HG03565 (cell line): ENCODE data around the gene PTH2.
A peak's percentile ranks its signal among the peaks of the same experiment; 100 is the strongest.
"Not testable (repeated sequence)": the region's sequence is repeated elsewhere in the genome, so short reads cannot be mapped to it uniquely, and the experiment has no call there.

Experiments used
- ATAC-seq: cut with Tn5 transposase; IDR thresholded peaks from one replicate; pipeline ENCODE4 v1.9.1; 2021; ENCODE audit warnings: mild to moderate bottlenecking, moderate library complexity; ENCODE audit not compliant: unreplicated experiment

The PTH2 gene, protein sequence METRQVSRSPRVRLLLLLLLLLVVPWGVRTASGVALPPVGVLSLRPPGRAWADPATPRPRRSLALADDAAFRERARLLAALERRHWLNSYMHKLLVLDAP

DNA sequence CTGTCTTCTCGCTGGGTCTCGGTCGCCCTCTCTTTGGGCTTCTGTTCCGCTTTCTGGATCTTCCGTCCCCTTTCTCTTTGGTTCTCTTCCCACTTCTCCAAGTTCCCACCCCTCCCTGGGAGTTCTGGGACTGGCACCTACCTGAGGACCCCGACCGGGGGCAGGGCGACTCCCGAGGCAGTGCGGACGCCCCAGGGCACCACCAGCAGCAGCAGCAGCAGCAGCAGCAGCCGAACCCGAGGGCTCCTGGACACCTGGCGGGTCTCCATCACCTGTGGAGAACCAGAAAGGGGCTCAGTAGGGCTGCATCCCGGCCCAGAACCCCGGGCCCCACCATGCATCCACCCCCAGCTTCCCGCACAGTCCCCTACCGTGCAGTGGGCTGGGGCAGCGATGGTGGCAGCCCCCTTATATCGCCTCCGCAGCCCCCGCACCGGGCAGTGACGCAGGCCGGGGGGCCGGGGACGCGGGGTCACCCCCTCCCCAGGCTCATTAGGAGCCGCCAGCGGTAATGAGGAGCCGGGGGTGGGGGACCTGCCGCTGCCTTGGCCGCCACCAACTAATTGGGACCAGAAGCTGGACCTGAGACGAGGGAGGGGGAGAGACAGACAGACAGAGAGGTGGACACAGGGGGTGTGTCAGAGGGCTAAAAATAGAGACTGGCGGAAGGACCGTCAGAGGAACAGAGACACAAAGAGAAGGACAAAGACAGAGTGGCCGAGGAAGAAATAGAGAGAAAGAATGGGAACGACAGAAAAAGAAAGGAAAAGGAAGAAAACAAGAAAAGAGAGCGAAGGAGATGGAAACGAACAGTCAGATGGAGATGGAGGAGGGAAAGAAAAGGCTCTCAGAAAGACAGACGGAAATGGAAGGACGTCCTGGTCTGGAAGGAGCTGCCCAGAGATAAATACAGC, at the start of gene PTH2:
TSS of gene PTH2 (minus strand) at position 371 of the 914 bp plus-strand sequence. CDS start at position 269, 102 bp downstream.
- ATAC-seq: no peak

DNA sequence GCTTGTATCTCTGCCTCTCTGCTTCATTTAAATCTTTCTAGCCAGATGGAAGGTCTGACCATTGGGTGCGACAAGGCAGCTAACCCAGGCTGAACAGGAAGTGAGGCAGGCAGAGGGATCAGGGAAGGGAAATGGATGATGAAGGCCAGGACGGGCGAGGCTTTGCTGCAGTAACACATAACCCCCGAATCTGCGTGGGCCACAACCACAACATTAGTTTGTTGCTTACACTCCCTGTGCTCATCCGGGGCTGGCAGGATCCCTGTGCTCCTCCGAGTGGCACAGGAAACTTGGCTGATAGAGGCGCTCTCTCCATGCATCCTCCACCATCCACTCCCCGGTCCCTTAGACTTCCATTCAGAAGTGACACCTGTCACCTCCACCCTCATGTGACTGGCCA, 49.7 kb upstream of the PTH2 start:
- ATAC-seq: no peak

DNA sequence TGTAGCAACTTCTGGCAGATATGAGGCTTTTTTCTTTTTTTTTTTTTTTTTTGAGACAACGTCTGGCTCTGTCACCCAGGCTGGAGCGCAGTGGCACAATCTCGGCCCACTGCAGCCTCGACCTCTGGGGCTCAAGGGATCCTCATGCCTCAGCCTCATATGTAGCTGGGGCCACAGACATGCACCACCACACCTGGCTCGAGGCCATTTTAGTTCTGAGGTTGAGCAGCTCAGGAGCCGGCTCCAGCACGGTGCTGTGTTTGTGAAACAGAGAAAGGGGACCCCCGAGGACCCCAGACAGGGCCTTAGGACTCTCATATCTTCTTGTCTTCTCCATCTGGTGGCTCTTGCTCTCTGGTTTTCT, 47.4 kb upstream of the PTH2 start:
- ATAC-seq: no peak

DNA sequence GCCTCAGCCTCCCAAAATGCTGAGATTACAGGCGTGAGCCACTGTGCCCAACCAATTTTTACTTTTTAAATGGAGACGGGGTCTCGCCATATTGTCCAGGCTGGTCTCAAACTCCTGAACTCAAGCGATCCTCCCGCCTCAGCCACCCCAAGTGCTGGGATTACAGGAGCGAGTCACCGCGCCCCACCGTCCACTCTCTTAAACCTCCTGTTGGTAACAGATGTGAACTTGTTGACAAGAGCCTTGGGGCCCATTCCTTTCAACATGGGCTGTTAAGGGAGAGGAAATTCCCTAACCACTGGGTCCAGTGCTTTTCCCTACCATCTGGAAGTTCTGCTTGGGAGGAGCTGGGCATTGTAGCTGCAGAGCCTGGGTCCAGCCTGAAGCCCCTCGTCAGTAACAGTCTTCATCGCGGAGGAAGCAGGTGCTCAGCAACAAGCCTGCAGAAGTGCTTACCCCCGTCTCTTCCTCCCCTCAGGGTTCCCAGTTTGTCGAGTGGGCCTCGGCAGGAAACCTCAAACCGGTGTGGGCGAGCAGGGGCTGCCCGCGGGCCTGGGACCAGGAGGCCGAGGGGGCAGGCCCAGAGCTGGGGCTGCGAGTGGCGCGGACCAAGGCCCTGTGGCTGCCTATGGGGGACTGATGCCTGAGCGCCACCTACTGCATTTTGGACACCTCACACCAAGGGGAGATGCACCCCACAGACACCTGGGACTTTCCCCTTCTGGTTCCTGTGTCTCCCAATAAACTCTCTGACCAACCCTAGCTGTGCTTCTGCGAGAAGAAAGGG, 46.8 kb upstream of the PTH2 start:
- peak; percentile 42 for ATAC-seq

DNA sequence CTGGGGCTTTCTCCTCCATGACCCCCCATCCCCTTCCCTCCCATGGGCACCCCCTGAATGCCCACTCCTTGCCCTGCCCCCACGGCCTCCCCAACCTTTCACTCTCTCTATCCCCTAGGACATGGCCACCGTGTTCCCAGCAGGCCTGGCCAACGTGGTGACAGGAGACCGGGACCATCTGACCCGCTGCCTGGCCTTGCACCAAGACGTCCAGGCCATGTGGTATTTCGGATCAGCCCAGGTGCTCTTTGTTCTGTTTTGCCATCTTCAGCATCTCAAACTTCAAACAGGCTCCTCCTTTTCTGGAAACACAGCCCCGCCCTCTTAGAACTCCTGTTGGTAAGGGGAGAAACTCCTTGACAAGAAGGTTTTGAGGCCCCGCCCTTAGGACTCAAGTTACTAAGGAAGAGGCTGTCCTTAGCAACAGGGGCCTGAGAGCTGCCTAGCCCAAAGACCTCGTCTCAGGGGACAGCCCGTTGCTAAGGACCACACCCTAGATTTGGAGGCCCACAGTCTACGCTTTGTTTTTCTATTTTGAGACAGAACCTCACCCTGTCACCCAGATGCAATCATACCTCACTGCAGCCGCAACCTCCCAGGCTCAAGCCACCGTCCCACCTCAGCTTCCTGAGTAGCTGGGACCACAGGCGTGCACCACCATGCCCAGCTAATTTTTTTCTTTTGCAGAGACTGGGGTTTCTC, 45.7 kb upstream of the PTH2 start:
- ATAC-seq: no peak

DNA sequence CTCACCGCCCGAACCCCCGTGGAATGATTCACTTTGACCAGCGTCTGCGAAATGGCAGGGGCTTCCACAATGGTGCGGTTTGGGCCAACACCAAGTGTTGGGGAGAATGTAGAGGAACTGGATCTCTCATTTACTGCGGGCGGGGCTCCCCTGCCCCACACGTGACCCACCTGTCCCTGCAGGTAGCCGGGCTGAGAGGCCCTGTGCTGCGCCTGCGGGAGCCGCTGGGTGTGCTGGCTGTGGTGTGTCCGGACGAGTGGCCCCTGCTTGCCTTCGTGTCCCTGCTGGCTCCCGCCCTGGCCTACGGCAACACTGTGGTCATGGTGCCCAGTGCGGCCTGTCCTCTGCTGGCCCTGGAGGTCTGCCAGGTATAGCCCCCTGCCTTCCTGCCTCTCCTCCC, 45.0 kb upstream of the PTH2 start:
- ATAC-seq: no peak

DNA sequence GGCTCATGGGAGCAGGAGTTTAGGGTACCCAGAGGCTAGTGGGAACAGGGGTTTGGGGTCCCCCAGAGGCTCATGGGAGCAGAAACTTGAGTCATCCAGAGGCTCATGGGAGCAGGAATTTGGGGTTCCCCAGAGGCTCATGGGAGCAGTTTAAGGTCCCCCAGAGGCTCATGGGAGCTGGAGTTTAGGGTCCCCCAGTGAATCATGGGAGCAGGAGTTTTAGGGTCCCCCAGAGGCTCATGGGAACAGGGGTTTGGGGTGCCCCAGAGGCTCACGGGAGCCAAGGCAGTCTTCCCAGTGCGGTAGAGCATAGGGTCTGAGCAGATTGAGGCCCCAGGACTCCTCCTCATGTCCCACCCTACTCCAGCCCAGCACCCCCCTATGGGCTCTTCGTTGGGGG, 42.1 kb upstream of the PTH2 start:
- ATAC-seq: no peak

DNA sequence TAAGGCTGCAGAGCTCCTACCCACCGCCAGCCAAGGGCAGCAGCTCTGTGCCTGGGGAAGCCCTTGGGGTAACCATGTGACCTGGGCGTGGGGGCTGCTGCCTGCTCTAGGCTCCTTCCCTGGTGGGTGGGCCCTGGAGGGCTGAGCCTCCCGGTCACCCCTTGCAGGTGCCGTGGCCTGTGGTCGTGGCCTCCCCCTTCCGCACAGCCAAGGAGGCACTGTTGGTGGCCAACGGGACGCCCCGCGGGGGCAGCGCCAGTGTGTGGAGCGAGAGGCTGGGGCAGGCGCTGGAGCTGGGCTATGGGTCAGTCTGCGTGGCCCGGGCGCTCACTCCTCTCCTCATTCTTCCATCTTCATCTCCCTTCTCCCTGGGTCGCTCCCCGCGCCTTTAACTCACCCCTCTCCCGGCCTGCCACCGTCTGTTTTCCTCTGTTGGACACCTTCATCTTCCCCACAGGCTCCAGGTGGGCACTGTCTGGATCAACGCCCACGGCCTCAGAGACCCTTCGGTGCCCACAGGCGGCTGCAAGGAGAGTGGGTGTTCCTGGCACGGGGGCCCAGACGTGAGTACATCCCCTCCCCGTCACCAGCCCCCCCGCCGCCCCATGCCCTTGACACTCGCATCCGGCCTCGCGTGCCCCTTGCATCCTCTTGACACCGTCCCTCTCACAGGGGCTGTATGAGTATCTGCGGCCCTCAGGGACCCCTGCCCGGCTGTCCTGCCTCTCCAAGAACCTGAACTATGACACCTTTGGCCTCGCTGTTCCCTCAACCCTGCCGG, 40.9 kb upstream of the PTH2 start:
- ATAC-seq: no peak

DNA sequence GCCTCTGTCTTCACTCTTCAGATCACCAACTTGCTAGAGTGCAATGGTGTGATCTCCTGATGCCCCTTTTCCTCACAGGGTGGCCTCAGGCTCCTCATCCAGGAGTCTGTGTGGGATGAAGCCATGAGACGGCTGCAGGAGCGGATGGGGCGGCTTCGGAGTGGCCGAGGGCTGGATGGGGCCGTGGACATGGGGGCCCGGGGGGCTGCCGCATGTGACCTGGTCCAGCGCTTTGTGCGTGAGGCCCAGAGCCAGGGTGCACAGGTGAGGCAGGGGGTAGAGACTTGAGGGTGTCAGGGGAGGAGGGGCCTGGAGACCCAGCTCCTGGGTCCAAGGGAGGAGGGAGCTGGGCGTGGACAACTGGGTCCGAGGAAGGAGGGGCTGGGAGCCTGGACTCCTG, 39.3 kb upstream of the PTH2 start:
- no peak for ATAC-seq

DNA sequence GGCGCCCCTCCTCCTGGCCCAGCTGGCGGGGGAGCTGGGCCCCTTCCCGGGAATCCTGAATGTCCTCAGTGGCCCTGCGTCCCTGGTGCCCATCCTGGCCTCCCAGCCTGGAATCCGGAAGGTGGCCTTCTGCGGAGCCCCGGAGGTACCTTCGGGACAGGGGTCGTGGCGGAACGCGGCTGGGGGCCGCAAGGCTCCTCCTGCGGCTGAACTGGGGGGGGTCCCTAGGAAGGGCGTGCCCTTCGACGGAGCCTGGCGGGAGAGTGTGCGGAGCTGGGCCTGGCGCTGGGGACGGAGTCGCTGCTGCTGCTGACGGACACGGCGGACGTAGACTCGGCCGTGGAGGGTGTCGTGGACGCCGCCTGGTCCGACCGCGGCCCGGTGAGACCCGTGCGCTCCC, 38.4 kb upstream of the PTH2 start:
- ATAC-seq: no peak

DNA sequence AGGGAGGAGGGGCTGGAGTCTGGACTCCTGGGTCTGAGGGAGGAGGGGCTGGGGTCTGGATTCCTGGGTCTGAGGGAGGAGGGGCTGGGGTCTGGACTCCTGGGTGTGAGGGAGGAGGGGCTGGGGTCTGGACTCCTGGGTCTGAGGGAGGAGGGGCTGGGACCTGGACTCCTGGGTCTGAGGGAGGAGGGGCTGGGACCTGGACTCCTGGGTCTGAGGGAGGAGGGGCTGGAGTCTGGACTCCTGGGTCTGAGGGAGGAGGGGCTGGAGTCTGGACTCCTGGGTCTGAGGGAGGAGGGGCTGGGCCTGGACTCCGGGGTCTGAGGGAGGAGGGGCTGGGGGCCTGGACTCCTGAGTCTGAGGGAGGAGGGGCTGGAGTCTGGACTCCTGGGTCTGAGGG, 37.9 kb upstream of the PTH2 start:
- ATAC-seq: not testable (repeated sequence)

DNA sequence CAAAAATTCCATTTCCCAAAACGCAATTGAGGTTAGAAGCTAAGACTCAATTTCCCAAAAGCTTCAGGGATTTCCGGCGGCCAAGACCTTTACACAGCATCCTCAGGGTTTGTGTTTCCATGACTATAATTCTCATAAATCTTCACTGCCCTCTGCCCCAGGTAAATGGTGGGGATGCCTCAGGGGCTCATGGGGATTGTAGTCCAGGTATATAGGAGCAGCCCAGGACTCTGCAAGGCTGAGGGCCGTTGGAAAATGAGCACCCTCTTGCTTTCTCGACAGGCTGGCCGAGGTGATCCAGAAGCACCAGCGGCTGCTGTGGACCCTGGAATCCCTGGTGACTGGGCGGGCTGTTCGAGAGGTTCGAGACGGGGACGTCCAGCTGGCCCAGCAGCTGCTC, 36.1 kb upstream of the PTH2 start:
- ATAC-seq: no peak

DNA sequence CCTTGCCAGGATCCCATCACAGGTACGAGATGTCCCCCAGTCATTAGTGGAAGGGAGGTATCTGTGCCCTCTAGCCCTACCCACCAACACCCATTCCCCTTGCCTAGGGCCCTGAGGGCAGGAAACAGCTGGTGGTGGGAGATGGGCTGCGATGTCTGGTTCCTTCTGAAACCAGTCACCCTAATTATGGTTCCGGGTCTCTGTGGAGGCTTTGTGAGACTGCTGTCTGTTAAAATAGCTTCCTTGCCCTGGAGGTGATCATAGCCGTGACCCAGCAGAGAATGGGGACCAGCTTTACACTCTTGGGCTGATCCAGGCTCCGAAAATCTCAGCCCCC, 35.3 kb upstream of the PTH2 start:
- ATAC-seq: no peak

DNA sequence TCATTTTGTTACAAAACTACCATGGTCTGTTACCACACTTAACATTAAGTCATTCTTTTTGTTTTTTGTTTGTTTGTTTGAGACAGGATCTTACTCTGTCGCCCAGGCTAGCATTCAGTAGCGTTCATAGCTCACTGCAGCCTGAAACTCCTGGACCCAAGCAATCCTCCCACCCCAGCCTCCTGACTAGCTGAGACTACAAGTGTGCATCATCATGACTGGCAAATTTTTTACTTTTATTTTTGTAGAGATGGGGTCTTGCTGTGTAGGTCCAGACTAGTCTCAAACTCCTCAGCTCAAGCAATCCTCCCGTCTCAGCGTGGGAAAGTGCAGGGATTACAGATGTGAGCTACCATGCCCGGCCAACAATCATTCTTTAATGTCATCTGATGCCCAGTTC, 33.1 kb upstream of the PTH2 start:
- no peak for ATAC-seq

DNA sequence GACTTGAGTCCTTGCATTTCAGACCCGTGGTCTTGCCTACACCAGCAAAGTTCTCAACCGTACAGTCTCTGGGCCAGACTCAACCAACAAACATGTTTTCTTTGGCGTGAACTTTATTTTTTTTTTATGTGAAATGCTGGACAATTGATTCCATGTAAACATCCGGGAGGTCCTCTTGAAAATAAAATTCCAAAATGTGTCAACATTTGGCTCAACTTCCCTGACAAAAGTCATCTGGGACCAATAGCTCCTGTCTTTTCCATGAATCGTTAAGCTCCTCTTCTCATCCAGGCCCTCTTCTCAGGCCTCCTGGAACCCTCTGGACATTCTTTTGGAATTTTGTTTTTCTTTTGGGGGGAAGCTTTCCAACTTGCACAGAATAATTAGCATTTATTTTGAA, 32.5 kb upstream of the PTH2 start:
- no peak for ATAC-seq

DNA sequence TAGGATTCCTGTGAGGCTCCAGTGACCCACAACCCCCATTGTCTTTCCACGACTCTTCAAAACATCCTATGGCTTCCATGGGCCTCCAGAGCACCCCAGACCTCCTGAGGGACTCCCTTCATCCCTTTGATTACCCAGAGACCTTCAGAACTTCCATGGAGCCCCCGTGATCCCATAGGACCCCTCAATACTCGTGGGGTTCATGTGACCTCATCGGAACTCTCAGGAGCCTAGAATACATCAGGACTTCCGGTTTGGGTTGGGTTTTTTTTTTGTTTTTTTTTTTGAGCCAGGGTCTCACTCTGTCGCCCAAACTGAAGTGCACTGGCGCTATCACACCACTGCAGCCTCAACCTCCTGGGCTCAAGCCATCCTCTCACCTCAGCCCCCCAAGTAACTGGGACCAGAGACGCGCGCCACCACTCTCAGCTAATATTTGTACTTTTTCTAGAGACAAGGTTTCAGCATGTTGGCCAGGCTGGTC, 30.6 kb upstream of the PTH2 start:
- no peak for ATAC-seq

DNA sequence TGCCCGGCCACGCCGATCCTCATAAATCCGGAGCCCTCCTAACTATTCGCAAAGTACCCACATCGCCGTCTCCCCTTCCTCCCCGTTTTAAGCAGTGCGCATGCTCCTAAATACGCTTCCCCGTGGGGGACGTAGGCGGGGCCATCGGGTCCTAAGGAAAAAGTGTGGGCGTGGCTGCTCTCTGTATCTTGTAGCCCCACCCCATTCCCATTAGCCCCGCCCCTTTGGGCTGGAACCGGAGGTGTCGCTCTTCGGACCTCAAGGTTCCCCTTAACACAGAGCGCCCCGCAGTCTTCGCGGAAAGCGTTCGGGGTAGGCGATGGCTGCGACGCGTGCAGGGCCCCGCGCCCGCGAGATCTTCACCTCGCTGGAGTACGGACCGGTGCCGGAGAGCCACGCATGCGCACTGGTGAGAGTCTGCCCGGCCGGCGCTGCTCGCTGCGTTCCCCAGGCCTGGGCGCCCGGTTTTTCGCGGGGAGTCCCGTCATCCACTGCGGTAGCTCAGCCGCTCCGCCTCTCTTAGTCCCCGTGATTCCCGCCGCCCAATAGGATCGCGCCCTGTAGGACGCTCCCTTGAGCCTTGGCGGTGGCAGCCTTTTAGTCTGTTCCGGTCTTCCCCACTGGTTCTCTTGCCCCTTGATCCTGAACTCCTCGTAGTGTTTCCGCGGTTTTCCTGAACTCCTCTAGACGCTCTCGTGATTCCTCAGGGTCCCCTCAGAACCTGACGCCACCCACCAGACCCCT, 29.9 kb upstream of the PTH2 start, which contains the start of gene ALDH16A1:
TSS of gene ALDH16A1 (plus strand) at position 213 of the 744 bp plus-strand sequence. CDS start at position 320, 107 bp downstream.
- ATAC-seq: peak; percentile 68

DNA sequence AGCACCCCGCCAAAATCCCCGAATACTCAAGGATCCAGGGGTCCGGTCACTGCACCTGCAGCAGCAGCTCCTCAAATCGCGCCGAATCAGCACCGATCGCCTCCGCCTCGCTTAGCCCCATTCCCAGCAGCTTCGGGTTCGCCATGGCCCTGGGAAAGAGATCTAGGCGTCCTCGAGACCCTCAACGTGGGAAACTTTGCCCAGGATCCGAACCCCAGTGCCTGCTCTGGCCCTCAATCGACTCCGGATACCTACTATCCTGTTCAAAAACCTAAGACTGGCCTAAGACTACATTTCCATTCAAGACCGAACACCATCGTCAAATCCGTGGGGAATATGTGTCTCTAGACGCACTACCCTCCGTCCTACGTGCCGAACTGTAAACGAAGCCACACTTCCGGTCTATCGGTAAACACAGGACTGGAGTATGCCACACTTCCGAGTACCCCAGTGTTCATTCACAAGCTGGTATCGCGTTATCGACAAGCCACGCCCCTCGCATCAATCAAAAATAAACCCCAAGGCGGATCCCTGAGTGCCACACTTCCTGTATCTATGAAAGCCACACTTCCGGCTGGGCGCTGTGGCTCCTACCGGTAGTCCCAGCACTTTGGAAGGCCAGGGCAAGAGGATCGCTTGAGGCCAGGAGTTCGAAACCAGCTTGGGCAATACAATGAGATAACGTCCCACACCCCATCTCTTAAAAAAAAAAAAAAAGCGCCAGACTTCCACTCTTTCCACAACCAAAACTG, 28.4 kb upstream of the PTH2 start, which contains the start of gene PIH1D1:
TSS of gene PIH1D1 (minus strand) at position 385 of the 752 bp plus-strand sequence. CDS start at position 145, 240 bp downstream.
- ATAC-seq: peak; percentile 49

DNA sequence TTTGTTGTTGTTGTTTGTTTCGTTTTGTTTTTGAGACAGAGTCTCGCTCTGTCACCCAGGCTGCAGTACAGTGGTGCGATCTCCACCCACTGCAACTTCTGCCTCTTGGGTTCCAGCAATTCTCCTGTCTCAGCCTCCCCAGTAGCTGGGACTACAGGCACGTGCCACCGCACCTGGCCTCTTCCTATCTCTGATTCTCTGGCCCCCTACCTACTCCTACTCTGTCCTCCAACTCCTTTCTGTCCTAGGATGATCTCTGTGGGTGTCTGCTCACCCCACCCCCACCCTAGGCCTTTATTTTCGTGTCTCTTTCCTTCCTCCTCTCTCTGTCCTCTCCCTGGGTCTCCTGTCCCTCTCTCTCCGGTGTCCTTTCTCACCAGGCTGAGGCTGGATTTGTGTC, 27.2 kb upstream of the PTH2 start:
- ATAC-seq: no peak
